Renal cortical epithelial cell (primary cell): ENCODE measurements around the gene FAM83F. TPM values are rescaled to one million over a fixed set of nuclear protein-coding genes. Genes with fewer than 3 reads are reported as not detected.
"Not testable (repeated sequence)": the region's sequence is repeated elsewhere in the genome, so short reads cannot be mapped to it uniquely, and the experiment has no call there.

Experiments used
- DNase-seq: peaks from one replicate; pipeline ENCODE4 v3.0.0-alpha.2; 2011; ENCODE audit warnings: low read depth
- total RNA-seq: library from RNA; depleted of rRNA; stranded (reverse); fragments of >200 nt; gene quantifications from 2 replicates; pipeline ENCODE4 v1.2.3, GENCODE V29; 2014

FAM83F gene
- total RNA-seq = 4.3 and 4.6 TPM in 2 replicates

DNA sequence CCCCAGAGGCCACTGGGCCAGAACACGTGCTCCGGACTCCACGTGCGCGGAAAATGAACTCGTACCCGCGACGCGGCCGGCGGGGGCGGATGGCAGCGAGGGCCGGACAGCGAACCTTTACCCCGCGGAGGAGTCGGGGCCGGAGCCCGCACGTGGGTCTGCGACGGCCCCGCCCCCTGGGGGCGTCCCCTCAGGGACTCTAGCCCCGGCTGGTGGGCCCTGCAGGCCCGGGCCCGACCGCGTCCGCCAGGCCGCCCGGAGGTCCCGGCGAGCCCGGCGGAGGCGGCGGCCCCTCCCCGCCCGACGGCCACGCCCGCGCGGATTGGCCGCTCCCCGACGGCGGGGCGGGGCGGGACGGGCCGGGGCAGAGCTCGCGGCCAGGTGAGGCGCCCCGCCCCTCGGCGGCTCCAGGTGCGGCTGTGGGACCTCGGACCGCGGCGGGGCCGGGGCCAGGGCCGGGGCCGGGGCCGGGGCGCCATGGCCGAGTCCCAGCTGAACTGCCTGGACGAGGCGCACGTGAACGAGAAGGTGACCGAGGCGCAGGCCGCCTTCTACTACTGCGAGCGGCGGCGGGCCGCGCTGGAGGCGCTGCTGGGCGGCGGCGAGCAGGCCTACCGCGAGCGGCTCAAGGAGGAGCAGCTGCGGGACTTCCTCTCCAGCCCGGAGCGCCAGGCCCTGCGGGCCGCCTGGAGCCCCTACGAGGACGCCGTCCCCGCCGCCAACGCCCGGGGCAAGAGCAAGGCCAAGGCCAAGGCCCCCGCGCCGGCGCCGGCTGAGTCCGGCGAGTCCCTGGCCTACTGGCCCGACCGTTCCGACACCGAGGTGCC is at the start of gene FAM83F:
Gene FAM83F, plus strand, starts transcription at position 389 of the 827 bp plus-strand sequence. Its CDS starts 89 bp downstream, at position 478.
- DNase-seq = no peak

DNA sequence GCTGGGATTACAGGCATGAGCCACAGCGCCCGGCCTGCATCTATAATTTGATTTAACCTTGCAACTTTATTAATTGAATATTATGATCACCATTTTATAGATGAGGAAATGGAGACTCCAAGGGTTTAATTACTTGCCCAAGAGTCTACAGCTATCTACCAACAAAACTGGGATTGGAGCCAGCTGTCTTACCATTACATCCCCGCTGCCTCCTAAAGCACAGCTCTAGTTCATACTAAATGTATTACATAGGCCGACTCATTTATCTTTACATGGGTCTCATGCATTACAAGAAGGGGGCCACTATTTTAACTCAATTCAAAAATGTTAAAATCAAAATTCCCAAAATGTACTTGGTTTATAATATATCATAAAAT is 48.6 kb upstream of the FAM83F start:
- no peak for DNase-seq

DNA sequence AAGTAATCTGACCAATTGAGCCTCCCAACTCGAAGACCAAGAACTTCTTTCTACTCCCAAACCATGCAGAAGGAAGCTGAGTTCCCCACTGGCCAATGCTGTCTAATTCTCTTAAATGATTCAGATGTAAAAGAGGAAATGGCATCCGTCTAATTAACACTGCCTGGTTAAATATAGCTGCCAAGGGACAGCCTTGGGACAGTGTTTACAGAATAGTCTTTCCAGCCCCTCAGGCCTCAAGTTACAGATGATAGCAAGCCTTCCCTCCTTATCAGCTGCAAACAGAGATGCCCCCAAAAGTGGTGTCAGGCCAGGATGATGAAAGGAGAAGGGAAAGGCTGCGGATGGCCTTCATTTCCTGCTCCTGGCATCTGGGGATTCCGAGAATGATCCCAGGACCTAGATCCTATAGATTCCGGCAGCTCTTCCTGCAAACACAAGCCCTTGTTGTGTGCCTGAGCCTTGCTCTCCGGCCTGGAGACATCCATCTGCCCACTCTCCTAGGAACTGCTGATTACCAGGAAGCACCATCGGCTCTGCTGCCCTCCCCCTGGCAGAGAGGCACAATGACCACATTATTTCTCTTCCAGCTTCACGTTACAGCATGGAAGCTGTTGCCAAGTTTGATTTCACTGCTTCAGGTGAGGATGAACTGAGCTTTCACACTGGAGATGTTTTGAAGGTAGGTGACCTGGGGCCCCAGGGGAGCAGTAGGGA is 48.1 kb upstream of the FAM83F start:
- DNase-seq = no peak

DNA sequence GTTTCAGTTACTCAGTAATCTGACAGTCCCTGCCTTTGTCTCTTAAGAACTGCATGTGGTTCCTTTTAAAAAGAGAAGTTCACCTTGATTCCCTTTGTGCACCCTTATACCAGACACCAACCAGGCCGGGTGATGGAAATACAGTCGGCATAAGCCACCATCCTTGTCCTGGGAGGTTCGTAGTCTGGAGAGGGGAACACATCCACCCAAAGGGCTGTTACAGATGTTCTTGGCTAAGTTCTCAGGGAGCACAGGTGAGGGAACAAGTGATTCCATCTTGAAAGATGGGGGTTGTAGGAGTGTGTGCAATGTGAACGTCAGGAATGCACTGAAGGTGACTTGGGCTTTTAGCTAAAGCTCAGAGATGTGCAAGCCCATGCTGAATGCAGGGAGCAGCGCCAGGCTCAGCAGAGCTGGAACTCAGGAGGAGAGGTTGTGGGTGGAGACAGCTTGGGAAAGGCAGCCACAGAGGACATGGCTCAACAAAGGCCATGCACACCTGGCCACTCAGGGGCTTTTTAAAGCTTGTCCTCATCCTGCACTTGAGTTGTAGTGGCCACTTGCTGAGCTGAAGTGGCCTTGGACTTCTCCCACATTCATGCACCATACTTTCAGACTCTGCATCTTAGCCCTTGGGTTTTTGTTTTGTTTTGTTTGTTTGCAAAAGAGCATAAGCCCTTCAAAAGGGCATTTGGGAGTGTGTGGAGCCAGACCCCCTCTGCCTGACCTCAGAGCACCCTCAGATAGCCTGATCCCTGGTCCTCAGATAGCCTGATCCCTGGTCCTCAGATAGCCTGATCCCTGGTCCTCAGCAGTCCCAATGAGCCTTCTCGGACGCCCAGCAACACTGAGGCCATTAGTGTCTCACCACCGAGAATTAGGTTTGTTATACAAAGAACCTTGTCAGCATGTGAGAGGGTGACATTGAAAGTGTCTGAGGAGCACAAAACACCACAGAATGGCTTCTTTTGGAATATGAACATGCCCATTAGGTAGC is 47.2 kb upstream of the FAM83F start:
- no peak for DNase-seq

DNA sequence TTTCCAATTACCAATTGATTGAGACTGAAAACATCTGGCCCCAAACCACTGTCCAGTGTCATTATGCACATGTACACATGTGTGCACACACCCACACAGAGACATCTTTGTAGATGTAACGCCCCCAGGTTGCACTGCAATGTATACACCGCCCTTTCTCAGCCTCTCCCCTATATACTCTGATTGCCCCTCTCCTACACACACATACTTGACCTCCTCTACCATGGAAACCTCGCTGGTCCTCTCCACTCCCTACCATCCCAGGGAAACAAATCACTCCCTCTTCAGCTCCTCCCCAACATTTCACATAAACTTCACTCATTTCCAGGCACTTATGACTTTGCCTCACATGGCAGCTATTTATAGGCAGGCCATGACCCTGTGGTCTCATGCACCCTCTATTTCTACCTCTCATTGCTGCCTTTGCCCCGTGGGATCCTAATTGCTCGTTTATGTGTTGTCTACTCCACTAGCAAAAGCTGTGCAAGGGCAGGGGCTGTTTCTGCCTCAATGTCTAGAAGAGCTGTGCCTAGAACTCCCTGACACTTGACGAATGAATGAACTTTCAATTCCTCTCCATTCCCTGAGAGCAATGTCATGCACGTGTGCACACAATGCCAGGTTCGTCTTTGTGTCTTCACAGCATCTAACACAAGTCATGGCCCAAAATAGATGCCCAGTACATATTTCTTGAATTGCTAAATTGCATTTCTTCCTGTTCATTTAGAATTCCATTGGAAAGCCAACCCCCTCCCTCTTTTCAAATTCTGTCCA is 44.6 kb upstream of the FAM83F start:
- no peak for DNase-seq

DNA sequence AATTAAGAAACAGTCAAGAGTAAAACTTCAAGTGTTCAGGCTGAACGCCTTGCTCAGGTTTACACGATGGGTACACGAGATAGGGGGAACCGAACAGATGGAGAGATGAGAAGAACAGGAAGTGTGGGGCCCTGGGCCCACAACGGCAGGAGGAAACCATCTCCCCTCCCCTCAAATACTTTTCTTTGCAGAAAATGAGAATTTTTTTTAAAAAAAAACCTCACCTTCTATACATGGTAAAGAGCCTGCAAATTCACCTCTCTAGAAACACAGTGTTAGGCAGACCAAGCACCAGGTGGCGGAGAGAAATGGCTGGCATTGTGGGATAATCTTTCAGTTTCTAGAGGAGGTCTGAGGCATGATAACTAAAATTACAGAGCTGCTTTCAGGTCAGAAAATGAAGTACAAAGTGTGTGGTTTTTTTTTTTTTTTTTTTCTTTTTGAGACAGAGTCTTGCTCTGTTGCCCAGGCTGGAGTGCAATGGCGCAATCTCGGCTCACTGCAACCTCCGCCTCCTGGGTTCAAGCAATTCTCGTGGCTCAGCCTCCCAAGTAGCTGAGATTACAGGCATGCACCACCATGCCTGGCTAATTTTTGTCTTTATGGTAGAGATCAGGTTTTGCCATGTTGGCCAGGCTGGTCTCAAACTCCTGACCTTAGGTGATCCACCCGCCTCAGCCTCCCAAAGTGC is 43.0 kb upstream of the FAM83F start:
- not testable (repeated sequence) for DNase-seq

DNA sequence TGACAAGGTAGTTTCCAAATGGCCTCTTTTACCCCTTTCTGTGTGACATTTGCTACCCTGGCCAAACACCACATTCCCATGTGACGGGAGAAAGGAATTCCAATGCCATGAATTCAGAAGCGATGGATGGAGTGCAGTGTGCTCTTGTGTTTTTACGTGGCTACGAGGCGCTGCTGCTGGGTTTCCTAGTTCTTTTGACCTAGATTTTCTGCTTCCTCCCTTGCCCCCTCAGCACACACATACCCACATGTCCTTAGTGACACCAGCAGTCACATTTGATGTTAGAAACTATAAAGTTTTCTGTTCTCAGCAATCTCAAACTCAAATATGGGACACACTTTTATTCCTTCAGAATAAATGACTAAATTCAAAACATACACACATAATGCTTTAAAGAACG is 42.4 kb upstream of the FAM83F start:
- DNase-seq = no peak

DNA sequence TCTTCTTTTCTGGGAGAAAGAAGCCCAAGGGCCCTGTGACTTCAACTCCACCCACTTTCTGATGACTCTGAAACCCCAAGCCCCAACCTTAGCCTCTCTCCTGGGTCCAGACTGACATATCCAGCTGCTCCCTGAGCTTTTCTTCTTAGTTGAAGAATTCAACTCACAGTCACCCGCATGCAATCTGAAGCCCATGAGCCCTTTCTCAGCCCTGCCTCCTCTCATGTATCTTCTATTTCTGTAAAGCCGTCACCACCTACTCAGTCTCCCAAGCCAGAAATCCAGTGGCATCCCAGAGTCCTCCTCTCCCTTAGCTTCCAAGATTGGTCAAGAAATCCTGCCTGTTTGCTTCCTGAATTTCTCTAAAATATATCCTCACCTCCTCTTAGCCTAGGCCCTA is 41.7 kb upstream of the FAM83F start:
- no peak for DNase-seq

DNA sequence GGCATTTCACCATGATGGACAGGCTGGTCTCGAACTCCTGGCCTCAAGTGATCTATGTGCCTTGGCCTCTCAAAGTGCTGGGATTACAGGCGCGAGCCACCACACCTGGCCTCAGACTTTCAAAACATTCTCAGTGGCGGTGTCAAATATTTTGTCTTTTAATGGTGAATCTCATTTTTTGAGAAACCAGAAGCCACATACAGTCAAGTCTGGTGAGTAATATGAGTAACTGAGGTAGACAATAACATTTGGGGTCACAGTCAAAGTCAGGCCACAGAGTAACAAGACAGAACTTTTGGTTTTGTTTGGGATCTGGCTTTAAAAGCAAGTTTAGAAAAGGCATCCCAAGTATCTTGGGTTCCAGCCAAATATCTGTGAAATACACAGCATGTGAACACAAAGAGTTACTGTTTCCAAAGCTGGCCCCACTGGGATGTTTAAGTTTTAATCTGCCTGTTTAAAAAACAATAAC is 40.1 kb upstream of the FAM83F start:
- peak; percentile 67 for DNase-seq

DNA sequence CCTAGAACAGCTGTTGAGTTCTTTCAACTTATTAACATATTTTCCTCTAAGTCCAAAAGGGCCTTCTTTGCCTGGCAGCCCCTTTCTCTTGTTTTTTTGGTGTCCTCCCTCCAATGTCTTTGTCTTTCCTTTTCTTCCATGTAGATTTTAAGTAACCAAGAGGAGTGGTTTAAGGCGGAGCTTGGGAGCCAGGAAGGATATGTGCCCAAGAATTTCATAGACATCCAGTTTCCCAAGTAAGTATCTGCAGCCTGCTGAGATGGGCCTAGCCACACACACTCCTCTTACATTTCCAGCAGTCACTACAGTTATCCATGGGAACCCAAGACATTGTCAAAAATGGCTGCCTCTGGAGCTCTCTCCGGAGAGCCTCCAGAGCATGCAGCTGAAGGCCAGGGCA is 39.1 kb upstream of the FAM83F start:
- DNase-seq = no peak

DNA sequence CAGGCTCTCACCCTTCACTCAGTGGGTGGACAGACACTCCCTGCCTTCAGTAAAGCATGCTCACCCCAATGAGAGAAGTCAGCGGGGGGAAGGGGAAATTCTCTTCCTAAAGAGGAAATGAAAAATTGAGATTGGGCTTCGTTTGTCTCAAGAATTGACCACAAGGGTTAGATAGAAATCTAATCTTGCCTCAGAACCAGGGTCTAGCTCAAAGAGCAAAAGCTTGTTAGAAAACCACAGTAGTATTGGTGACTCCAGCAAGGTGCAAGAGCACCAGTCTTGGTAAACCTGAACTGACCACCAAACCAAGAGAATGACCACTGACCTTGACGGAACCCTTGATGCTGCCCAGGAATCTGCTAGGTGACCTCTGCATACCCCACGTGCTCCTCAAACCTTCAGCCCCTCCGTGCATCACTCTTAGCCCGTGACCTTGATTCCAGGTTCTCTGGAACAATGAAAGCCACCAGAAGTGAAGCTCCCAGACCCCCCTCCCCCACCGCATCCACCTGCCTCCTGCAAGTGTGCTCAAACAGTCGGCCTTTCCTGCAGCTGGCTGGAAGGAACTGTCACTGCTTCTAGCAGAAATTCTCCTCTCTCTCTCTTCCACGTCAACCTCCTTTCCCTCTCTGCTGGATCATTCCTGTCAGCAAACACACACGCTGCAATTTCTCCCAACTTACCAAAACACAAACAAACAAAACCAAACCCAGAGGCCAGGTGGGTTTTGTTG is 37.7 kb upstream of the FAM83F start:
- no peak for DNase-seq

DNA sequence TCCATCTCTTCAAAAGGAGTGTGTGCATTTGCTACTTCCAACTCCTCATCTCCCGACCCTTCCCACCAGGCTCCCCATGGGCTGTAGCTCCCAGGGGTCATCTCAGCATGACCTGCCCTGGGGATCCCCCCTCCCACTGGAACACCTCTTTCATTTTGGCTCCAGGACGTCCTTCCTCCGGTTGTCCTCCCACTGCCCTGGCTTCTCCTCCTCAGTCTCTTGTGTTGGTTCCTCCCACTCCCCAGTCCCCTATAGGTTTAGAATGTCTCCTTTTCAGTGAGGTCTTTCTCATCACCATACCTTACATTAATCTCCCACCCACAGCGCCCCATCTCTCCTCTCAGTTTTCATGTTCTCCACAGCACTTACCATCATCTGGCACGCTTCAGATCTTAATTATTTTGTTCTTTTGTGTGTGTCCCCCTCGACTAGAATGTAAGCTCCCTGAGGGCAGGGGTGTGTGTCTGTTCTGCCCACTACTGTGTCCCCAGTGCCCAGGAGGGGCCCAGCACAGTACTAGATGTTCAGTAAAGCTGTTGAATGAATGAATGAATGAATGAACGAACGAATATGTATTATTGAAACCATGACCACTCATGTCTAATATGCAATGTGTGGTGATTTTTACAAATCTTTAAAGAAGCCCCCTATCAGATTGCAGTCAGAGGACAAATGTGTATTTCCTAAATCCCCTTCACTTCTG is 36.6 kb upstream of the FAM83F start:
- DNase-seq = no peak

DNA sequence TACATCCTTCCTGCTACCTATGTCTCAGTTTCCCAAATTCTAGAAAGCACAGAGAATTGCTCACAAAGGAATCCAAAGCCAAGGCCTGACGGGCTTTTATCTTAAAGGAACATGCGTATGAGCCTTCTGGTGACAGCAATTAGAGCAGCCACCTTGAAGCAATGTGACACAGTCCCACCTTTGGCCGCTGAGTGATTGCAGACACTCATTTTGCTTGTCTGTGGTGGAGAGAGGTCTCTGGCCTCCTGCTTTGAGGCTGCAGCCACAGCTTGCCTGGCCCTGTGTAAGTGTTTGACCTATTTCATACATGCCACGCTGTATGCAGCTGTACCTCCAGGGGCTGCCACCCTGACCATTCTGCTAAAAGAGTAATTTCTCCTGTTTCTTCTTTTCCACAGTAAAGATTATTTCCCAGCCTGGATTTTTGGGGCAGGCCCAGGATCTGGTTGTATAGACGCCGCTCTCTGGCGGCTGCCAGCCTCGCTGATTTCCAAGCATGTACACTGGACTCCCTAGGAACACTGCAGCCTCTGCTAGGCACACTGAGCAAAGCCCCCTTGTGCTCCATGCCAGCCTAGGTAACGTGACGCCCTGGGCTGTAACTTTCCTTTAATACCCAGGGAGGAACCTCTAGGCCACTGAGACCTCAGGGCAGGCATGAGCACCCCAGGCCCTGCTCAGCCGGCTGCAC is 35.7 kb upstream of the FAM83F start:
- DNase-seq = no peak

DNA sequence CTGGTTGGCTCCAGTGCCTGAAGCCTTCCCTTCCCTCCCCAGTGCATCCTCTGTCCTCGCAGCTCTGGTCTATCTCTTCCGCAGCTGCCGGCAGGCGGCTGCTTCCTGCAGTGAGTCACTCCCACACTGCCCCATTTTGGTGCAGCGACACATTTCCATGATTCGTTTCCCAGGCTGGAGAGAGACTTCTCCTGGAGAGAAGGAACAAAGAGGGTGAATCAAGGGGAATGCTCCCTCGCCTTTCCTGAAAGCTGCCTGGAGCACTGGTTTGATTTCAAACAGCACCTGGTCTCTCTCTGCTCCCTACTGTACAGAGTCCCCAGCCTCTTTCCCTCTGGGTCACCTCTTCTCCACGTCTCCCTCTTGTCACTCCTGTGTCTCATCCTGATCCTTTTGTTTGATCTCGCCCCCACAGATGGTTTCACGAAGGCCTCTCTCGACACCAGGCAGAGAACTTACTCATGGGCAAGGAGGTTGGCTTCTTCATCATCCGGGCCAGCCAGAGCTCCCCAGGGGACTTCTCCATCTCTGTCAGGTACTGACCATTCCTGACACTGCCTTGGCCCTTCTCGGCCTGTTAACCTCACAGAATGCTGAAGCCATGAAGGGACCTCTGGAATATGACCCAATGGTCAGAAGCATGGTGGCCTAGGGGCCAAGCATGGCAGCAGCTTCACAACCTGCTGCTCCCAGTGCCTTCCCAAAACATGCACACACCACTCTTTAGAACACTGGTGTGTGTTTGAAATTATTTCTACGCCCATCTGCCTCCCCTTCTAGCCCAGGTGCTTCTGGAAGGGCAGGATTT is 34.9 kb upstream of the FAM83F start, which contains the start of gene TMA7B:
Gene TMA7B, plus strand, starts transcription at position 758 of the 808 bp plus-strand sequence. CDS start 3,978 bp downstream, outside the sequence.
- peak; percentile 43 for DNase-seq

DNA sequence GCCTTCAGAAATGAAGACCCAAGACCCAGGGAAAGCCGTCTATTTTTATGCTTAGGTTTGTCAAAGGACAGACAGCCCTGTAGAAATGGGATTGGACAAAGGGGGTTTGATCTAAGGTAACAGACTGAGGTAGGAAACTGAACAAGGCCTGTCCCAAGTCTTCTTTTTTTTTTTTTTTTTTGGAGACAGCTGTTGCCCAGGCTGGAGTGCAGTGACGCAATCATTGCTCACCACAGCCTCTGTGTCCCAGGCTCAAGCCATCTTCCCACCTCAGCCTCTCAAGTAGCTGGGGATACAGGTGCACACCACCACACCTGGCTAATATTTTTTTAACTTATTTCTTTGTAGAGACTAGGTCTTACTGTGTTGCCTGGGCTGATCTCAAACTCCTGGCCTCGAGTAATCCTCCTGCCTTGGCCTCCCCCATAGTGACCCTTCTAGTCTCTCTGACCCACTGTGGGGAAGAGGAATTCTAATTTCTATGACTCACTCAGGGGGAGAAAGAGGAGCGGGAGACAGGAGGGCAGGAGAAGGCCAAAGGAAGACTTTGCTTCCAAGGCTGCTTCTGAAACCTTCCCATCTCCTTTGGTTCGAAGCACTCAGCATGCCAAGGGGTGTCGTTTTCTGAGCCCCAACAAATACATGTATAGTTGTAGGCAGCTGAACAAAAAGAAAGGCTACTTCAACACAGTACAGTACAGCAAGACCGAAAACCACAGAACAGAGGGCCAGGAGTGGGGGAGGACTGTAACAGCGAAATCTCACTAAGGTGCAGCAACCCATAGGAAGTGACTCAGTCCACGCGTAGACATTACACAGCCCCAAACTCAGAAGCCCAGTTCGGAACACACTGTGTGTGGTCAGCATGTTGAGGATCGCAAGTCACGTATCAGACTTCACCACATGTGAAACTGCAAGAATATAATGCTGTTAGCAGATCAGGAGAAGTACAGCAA is 33.7 kb upstream of the FAM83F start:
- DNase-seq = peak; percentile 82

DNA sequence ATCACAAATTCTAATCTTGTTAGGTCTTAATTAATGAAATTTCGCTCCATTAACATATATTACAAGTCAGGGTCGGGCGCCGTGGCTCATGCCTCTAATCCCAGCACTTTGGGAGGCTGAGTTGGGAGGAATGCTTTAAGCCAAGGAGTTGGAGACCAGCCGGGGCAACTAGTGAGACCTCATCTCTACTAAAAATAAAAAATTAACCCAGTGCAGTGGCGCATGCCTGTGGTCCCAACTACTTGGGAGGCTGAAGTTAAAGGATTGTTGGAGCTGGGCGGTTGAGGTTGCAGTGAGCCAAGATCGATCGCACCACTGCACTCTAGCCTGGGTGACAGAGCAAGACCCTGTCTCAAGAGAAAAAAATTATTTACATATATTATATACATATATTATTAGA is 32.7 kb upstream of the FAM83F start:
- peak; percentile 43 for DNase-seq
